HG02623 (cell line): ENCODE measurements around the gene SPRY1.
A peak's percentile ranks its signal among the peaks of the same experiment; 100 is the strongest.

ENCODE experiments used
- ATAC-seq: cut with Tn5 transposase; IDR thresholded peaks from one replicate; pipeline ENCODE4 v1.9.1; 2021; ENCODE audit warnings: moderate library complexity; ENCODE audit not compliant: unreplicated experiment

Gene SPRY1

DNA sequence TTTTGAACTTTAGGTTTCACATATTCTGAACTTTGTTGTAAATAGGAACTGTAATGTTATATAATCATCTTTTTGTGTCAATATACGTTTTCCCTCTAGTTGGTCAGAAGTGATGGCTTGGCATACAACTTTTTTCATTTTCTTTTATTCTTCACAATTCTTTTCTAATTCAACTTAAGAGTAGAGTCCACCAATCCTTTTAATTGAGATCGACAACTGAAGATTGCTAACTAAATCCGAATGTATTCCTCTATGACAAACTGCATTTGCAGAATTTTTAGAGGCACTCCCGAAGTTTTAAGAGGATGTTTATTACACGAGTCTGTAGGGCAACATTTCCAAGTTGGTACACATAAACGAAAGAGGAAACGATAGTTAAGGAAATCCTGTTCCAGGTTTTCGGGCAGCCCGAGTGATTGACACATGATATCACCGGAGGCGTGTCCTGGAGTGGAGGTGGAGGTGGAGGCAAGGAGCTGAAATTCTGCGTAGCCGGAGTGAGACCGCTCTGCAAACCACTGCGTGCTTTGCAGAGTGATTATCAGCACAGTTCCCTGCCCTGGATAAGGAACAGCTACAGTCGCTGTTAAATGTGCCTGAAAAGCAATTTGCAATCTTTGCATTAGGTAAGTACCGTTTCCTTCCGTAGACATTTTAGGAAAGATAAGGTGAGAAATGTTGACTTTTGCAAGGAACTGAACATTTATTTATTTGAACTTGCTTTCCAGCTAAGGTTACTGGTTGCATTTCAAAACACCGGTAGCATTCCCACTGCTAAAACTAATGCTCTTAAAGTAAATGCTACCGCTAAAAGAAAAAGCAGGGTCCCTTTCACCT lies at the start of gene SPRY1:
Gene SPRY1, plus strand, starts transcription at position 489 of the 837 bp plus-strand sequence. CDS start 4,797 bp downstream, outside the sequence.
- peak; percentile 41 for ATAC-seq

DNA sequence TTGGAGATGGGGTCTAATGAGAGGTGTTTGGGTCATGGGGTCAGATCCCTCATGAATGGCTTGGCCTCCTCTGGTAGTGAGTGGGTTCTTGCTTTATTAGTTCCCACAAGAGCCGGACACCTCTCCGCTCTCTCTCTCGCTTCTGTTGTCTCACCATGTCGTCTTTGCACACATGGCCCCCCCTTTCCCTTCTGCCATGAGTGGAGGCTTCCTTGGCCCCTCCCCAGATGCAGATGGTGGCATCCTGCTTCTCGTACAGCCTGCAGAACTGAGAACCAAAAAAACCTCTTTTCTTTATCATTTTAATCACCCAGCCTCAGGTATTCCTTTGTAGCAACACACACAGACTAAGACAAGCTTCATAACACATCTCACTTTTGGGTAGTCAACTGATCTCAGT lies 49.6 kb upstream of the SPRY1 start:
- ATAC-seq, result peak; percentile 38

DNA sequence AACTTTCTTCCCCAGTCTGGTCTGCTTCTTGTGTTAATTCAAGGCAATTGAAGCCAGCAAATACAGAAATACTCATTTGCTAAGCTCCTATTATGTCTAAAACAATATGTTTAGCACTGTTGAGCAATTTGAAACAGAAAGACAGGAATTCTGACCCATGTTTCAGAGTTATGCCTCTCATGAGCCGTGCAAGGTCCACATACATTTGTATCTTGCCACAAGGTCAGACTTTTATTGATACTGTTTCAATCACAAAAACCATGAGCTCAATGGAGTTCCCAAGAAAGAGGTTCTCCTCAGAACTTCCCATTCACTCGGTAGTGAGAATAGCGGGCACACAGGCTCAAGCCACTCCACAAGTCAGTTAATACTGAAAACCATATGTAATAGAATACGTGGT lies 47.6 kb upstream of the SPRY1 start:
- ATAC-seq, result no peak

- no peak for ATAC-seq
These were observed 47.0 kb upstream of the SPRY1 start for GRCh38 chr4:123349421-123350190.

- ATAC-seq, result no peak
These were observed 46.4 kb upstream of the SPRY1 start for GRCh38 chr4:123350191-123350544.

- ATAC-seq, result no peak
These were observed 45.9 kb upstream of the SPRY1 start for GRCh38 chr4:123350726-123351125.

GRCh38 chr4:123351713-123352112 lies 44.9 kb upstream of the SPRY1 start:
- no peak for ATAC-seq

- ATAC-seq, result no peak
These were observed 44.2 kb upstream of the SPRY1 start for GRCh38 chr4:123352240-123352945.

DNA sequence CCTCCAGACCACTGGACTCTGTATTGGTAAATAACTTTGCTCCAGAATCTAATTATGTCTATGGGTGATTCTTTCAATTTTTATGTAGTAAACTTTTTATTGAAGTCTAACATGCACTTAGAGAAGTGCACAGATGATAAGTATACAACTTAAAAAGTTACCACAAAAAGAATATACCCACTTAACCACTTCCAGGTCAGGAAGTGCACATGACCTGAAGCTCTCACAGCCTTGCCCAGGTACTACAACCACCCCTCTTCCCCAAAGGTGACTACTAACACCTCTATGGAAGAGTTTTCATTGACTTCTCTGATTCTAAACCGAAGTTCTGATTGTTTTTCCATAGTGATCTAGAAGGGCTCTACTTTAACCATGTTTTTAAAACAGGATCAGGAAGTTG lies 43.6 kb upstream of the SPRY1 start:
- ATAC-seq, result no peak

DNA sequence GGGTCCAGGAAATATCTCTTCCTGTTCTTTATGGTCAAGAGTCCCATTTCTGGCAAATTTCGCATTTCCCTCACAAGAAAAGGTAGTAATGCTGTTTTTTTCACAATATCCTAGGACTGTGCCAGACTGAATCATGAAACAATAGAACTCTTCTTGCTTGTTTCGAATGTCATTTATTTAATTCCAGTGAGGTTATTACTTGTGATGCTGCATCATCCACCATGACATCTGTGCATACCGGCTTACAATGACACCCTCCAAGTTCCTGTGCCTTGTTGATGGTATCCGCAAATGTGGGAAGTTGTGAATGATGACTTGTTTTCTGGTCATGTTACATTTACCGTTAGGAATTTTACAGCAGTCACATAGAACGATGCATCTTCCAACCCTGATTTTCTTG lies 42.9 kb upstream of the SPRY1 start:
- no peak for ATAC-seq

DNA sequence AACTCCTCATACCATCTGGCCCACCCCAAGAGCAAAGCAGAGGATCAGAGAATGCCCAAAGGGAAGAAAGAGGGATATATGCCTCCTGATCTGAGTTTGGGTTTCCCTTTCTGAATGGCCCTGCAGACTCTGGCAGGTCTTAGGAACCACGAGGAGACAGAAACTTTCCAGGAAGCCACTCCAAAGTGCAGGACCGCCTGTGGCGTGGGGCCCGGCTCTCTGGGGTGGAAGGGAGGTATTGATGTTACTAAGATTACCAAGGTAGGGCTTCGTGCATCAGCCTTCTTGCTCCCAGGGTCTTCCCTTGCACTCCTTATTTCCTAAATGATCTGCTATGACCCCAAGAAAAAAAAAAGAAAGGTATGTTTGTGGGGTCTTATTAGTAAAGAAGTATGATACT lies 41.9 kb upstream of the SPRY1 start:
- ATAC-seq, result no peak

GRCh38 chr4:123356921-123357320 lies 39.7 kb upstream of the SPRY1 start:
- ATAC-seq, result no peak

- no peak for ATAC-seq
These were observed 36.9 kb upstream of the SPRY1 start for GRCh38 chr4:123359449-123360315.

GRCh38 chr4:123361195-123361861 lies 35.3 kb upstream of the SPRY1 start:
- ATAC-seq, result no peak

GRCh38 chr4:123362103-123362502 lies 34.5 kb upstream of the SPRY1 start:
- no peak for ATAC-seq

- peak; percentile 99 for ATAC-seq
These were observed 32.9 kb upstream of the SPRY1 start for GRCh38 chr4:123363729-123364128.

- ATAC-seq, result no peak
These were observed 31.7 kb upstream of the SPRY1 start for GRCh38 chr4:123364906-123365305.

GRCh38 chr4:123365412-123365811 lies 31.2 kb upstream of the SPRY1 start:
- ATAC-seq, result no peak

DNA sequence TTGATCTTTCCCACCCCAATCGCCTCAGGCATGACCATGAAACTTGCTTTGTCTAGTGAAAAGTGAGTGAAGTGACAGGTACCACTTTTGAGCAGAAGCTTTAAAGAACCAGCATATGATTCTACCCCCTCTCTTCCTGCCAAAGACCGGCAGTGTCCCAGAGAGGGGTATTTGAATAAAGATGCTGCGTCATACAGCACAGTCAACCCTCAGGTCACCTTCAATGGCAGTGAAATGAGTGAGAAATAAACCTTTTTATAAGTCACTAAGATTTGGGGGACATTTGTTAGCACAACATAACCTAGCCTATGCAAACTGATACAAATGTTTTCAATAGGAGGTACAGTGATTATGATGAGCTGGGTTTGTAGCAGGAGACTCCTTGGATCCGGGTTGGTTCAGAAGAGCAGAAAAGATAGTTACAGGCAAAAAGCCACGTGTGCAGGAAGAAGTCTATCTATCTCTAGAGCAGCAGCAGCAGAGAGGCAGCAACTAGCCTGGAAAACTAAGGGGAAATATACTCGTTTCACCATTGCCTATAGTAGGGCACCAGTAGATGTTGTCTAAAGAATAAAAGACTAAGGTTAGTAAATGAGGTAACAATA lies 30.3 kb upstream of the SPRY1 start:
- no peak for ATAC-seq

DNA sequence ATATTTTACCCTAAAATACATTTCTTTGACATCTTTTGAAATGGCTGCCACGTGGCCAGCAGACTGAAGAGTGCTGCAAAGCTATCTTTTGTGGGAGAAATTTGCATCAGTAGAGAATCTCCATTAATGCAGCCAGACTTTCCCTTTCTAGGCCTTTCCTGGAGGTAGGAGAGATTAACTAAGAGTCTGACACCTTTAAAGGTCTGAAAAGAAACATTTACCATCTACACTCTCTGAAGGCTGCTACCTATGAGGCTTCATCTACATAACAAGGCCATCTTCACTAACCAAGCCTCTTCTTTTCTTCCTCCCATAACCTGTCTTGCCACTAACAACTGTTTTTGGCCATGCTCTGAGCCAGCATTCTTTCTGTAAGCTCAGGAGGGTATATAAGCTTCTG lies 17.8 kb upstream of the SPRY1 start:
- no peak for ATAC-seq
